Mesothelial cell of epicardium (in vitro differentiated cells): ENCODE data around the gene CLEC4G. TPM values are rescaled to one million over a fixed set of nuclear protein-coding genes. Genes with fewer than 3 reads are reported as not detected.

Experiments used
- DNase-seq, 2 experiments: peaks; one replicate each; pipeline ENCODE4 v3.0.0; 2021; ENCODE audit warnings: low spot score in 2 of 2; ENCODE audit not compliant: unreplicated experiment in 2 of 2
- H3K27ac Mint-ChIP-seq: 2 replicates; pipeline ENCODE4 v1.8.0; 2021; ENCODE audit warnings: mixed read lengths
- H3K27me3 Mint-ChIP-seq: 2 replicates; pipeline ENCODE4 v1.8.0; 2021; ENCODE audit warnings: low read depth, mixed read lengths
- H3K36me3 Mint-ChIP-seq: 2 replicates; pipeline ENCODE4 v1.8.0; 2021; ENCODE audit warnings: mixed read lengths
- H3K4me1 Mint-ChIP-seq: 2 replicates; pipeline ENCODE4 v1.8.0; 2021; ENCODE audit warnings: mixed read lengths
- H3K4me3 Mint-ChIP-seq: 2 replicates; pipeline ENCODE4 v1.8.0; 2021; ENCODE audit warnings: mild to moderate bottlenecking, moderate library complexity, mixed read lengths
- H3K9me3 Mint-ChIP-seq: 2 replicates; pipeline ENCODE4 v1.8.0; 2021; ENCODE audit warnings: mixed read lengths
- total RNA-seq: library from RNA; stranded (reverse); gene quantifications from 3 replicates; pipeline ENCODE4 v1.2.1, GENCODE V29; 2021
- TF ChIP-seq, protein P1 (sequence below): fragments of 200-600 bp; sonication (generic); IDR thresholded peaks from one replicate; pipeline ENCODE4 v1.5.0; 2021; ENCODE audit warnings: antibody characterized with exemption; ENCODE audit not compliant: unreplicated experiment

The CLEC4G gene
- total RNA-seq, 1 donor from 2014 or later = not detected

DNA sequence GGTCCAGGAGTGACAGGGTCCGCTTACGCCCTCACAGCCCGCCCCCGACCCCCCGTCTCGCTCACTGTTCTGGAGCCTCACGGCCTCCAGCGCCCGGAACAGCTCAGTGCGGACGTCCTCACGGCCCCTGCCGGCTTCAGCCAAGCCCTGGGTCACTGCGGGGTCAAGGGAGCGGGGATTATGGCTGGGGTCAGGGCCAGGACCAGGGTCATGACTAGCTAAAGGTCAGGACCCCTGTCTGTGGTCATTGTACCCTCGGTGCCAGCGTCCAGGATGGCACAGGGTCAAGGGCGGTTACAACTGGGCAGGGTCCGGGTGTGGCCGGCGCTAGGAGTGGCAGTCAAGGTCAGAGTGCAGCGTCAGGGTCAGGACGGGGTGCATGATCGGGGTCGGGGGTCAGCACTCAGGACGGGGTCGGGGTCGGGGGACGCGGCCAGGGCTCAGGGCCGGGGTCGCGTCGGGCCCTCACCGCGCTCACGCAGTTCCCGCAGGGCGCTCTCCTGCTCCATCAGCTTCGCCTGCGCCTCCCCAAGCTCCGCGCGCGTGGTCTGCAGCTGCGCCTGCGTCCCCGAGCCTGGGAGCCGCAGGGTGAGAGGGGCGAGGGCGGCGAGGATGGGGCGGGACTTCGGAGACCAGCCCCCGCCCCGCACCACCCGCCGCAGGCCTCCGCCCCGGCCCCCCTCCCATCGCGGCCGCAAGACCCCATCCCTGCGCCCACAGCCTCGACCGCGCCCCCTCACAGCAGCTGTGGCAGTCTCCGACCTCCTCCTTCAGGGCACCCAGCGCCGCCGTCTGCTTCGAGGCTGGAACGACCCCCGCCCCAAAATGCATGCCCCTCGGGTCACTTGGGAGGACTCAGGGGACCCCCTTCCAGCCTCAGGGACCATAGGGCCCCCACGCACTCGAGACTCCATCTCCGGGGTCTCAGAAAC lies 1.4 kb downstream of the CLEC4G start:
- H3K4me3 Mint-ChIP-seq = no peak overlapping the region
- H3K4me1 Mint-ChIP-seq = no peaks in the 10 kb centered on the region
- TF ChIP-seq, protein P1, sequence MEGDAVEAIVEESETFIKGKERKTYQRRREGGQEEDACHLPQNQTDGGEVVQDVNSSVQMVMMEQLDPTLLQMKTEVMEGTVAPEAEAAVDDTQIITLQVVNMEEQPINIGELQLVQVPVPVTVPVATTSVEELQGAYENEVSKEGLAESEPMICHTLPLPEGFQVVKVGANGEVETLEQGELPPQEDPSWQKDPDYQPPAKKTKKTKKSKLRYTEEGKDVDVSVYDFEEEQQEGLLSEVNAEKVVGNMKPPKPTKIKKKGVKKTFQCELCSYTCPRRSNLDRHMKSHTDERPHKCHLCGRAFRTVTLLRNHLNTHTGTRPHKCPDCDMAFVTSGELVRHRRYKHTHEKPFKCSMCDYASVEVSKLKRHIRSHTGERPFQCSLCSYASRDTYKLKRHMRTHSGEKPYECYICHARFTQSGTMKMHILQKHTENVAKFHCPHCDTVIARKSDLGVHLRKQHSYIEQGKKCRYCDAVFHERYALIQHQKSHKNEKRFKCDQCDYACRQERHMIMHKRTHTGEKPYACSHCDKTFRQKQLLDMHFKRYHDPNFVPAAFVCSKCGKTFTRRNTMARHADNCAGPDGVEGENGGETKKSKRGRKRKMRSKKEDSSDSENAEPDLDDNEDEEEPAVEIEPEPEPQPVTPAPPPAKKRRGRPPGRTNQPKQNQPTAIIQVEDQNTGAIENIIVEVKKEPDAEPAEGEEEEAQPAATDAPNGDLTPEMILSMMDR = no peak
- no peak for DNase-seq
- H3K9me3 Mint-ChIP-seq = no peaks in the 10 kb centered on the region
- H3K27ac Mint-ChIP-seq = no peak overlapping the region
- peaks cover 86% of the 10 kb centered on the region for H3K27me3 Mint-ChIP-seq
- H3K36me3 Mint-ChIP-seq = no peaks in the 10 kb centered on the region

DNA sequence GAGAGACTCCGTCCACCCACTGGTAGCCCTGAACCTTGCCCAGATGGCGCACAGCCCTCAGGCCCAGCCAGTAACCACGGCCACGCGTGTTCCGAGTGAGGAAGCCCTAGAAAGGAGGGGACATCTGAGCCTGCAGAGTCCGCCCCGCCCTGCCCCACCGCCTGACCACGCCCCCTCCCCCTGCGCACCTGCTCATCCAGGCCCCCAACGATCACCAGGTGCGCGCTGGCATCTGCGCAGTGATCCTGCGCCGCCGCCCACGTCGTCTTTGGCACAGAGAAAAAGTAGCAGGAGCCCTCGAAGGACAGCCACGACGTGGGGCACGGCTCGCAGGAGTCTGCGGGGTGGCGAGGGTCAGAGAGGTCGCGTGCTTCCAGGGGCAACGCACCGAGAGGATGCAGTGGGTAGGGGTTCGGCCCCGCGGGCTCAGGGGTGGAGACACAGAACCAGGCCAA lies 2.1 kb downstream of the CLEC4G start:
- no peak for DNase-seq
- TF ChIP-seq, protein P1 = no peak
- Mint-ChIP-seq H3K36me3 (no peaks in the 10 kb centered on the region), H3K27ac (no peak overlapping the region), H3K4me1 (no peaks in the 10 kb centered on the region), H3K9me3 (no peaks in the 10 kb centered on the region), H3K27me3 (peaks cover 83% of the 10 kb centered on the region), H3K4me3 (no peak overlapping the region)

DNA sequence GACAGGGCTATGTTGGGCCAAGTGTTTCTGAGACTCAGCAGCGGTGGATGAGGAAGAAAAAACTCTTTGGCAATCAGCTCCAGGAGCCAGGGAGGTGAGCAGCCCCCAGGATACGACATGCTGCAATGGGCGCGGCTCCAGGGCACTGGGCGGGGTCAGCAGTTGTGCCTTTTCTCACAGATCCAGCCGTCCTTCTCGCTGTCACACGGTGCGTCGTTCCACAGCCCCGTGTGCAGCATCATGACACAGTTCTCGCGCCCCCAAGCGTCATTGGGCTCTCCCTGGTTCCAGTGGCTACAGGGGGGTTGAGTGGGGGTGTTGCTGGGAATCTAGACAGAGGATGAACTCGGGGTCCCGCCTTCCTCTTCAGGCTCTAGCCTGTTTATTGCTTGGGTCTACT lies 2.7 kb downstream of the CLEC4G start:
- Mint-ChIP-seq H3K4me1 (no peaks in the 10 kb centered on the region), H3K27me3 (peaks cover 82% of the 10 kb centered on the region), H3K36me3 (no peaks in the 10 kb centered on the region), H3K27ac (no peak overlapping the region), H3K4me3 (no peak overlapping the region), H3K9me3 (no peaks in the 10 kb centered on the region)
- DNase-seq = no peak
- TF ChIP-seq, protein P1 = no peak

DNA sequence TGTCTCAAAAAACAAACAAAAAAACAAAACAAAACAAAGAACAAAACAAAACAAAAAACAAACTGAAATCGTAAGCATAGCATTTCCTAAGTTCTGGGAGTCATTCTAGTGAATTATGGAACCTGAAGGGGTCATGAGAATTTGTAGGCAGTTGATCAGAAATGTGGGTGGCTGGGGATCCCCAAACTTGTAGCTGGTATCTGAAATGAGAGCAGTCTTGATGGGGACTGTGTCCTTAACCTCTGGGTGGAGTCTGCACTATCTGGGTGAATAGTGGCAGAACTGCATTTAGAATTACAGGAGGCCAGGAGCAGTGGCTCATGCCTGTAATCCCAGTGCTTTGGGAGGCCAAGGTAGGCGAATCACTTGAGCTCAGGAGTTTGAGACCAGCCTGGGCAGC lies 6.1 kb downstream of the CLEC4G start:
- H3K36me3 Mint-ChIP-seq = no peaks in the 10 kb centered on the region
- peaks cover 63% of the 10 kb centered on the region for H3K27me3 Mint-ChIP-seq

DNA sequence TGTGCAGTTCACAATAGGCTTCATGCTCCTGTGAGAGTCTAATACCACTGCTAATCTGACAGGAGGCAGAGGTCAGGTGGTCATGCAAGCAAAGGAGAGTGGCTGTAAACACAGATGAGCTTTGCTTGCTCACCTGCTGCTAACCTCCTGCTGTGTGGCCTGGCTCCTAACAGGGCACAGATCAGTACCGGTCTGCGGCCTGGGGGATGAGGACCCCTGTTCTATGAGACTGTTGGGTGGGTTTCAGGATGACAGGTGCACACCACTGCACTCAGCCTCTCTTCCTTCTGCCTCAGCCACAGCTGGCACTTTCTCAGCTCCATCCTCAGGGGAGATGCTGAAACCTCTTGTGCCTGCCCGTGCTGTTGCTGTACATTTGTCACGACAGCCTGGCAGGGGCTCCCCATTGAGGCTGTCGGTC lies 9.7 kb downstream of the CLEC4G start:
- H3K36me3 Mint-ChIP-seq = no peaks in the 10 kb centered on the region
- H3K9me3 Mint-ChIP-seq = no peaks in the 10 kb centered on the region
- TF ChIP-seq, protein P1 = no peak
- DNase-seq = no peak
- no peak overlapping the region for H3K27ac Mint-ChIP-seq
- H3K4me3 Mint-ChIP-seq = no peak overlapping the region
- H3K27me3 Mint-ChIP-seq = peaks cover 29% of the 10 kb centered on the region
- H3K4me1 Mint-ChIP-seq = no peaks in the 10 kb centered on the region

More for the DNA sequence above, 6.1 kb downstream of the CLEC4G start:
- H3K4me3 Mint-ChIP-seq = no peak overlapping the region
- TF ChIP-seq, protein P1 = no peak
- no peak overlapping the region for H3K27ac Mint-ChIP-seq
- DNase-seq = no peak
- no peaks in the 10 kb centered on the region for H3K9me3 Mint-ChIP-seq
- no peaks in the 10 kb centered on the region for H3K4me1 Mint-ChIP-seq
